ENCODE results near the gene REEP1.
"Not testable (repeated sequence)": the region's sequence is repeated elsewhere in the genome, so short reads cannot be mapped to it uniquely, and the experiment has no call there.

The REEP1 gene

GRCh38 chr2:86347401-86347800 lies 10.0 kb upstream of the REEP1 start:
- DNase-seq (ENCODE audit: extremely low spot score) = no peak
- TF ChIP-seq NFRKB (IDR thresholded peaks at IDR 0.05) = no peak
- no peak for TF ChIP-seq TARDBP (IDR thresholded peaks at IDR 0.05)
- TF ChIP-seq ARNT (IDR thresholded peaks at IDR 0.05) = no peak
- no peak for TF ChIP-seq FOXK2 (IDR thresholded peaks at IDR 0.05)
- TF ChIP-seq SP1 (IDR thresholded peaks at IDR 0.05) = no peak
- TF ChIP-seq PKNOX1 (IDR thresholded peaks at IDR 0.05) = no peak
- no peak for TF ChIP-seq HDGF (IDR thresholded peaks at IDR 0.05; ENCODE audit: borderline replicate concordance)
- no peak for TF ChIP-seq LEF1 (IDR thresholded peaks at IDR 0.05; ENCODE audit: borderline replicate concordance)
- TF ChIP-seq CTBP1 (IDR thresholded peaks at IDR 0.05; ENCODE audit: borderline replicate concordance) = no peak
- TF ChIP-seq FOXA1 (IDR thresholded peaks at IDR 0.05) = no peak
- CTCF ChIA-PET = no interaction called here
- POLR2A ChIA-PET = no interaction called here

- DNase-seq (ENCODE audit: extremely low spot score); CTCF ChIA-PET; POLR2A ChIA-PET: not testable (repeated sequence)
These were observed 8.5 kb upstream of the REEP1 start for GRCh38 chr2:86345783-86346370.

GRCh38 chr2:86344404-86344803 lies 7.0 kb upstream of the REEP1 start:
- TF ChIP-seq CTBP1 (IDR thresholded peaks at IDR 0.05; ENCODE audit: borderline replicate concordance) (no peak), LEF1 (IDR thresholded peaks at IDR 0.05; ENCODE audit: borderline replicate concordance) (no peak), ELF4 (IDR thresholded peaks at IDR 0.05) (no peak), TARDBP (IDR thresholded peaks at IDR 0.05) (no peak), FOXK2 (IDR thresholded peaks at IDR 0.05) (no peak), FOXM1 (IDR thresholded peaks at IDR 0.05; ENCODE audit: borderline replicate concordance) (no peak), SP1 (IDR thresholded peaks at IDR 0.05) (no peak), SUZ12 (IDR thresholded peaks at IDR 0.05) (no peak), NFRKB (IDR thresholded peaks at IDR 0.05) (no peak), L3MBTL2 (conservative IDR thresholded peaks at IDR 0.05) (no peak), PKNOX1 (IDR thresholded peaks at IDR 0.05) (no peak), ZNF384 (IDR thresholded peaks at IDR 0.05) (no peak), FOXA1 (IDR thresholded peaks at IDR 0.05) (no peak), BHLHE40 (IDR thresholded peaks at IDR 0.05; ENCODE audit: borderline replicate concordance) (no peak)
- POLR2A ChIA-PET = no interaction called here
- DNase-seq (ENCODE audit: extremely low spot score) = no peak
- CTCF ChIA-PET = interaction anchor here (1.0 kb wide), 1 partner anchor 28 kb away, joined by 3 read pairs; no protein-coding TSS in a partner anchor

GRCh38 chr2:86342488-86342887 lies 5.1 kb upstream of the REEP1 start:
- CTCF ChIA-PET = no interaction called here
- TF ChIP-seq ARNT (IDR thresholded peaks at IDR 0.05) (no peak), HDGF (IDR thresholded peaks at IDR 0.05; ENCODE audit: borderline replicate concordance) (no peak), ELF4 (IDR thresholded peaks at IDR 0.05) (no peak)
- DNase-seq (ENCODE audit: extremely low spot score) = no peak
- POLR2A ChIA-PET = no interaction called here

GRCh38 chr2:86341470-86341869 lies 4.0 kb upstream of the REEP1 start:
- CTCF ChIA-PET = no interaction called here
- no peak for DNase-seq (ENCODE audit: extremely low spot score)
- TF ChIP-seq ELF4 (IDR thresholded peaks at IDR 0.05) (no peak), SP1 (IDR thresholded peaks at IDR 0.05) (no peak)
- POLR2A ChIA-PET = no interaction called here

GRCh38 chr2:86338778-86339295 lies 1.4 kb upstream of the REEP1 start:
- CTCF ChIA-PET = no interaction called here

GRCh38 chr2:86336675-86337243 lies 667 bp downstream of the REEP1 start:
- TF ChIP-seq ARNT (IDR thresholded peaks at IDR 0.05) (no peak), HDGF (IDR thresholded peaks at IDR 0.05; ENCODE audit: borderline replicate concordance) (no peak), SP1 (IDR thresholded peaks at IDR 0.05) (no peak), PKNOX1 (IDR thresholded peaks at IDR 0.05) (no peak), SUZ12 (IDR thresholded peaks at IDR 0.05) (no peak), LEF1 (IDR thresholded peaks at IDR 0.05; ENCODE audit: borderline replicate concordance) (no peak), ELF4 (IDR thresholded peaks at IDR 0.05) (no peak), TARDBP (IDR thresholded peaks at IDR 0.05) (no peak), L3MBTL2 (conservative IDR thresholded peaks at IDR 0.05) (no peak), ZNF384 (IDR thresholded peaks at IDR 0.05) (no peak), FOXK2 (IDR thresholded peaks at IDR 0.05) (no peak), BHLHE40 (IDR thresholded peaks at IDR 0.05; ENCODE audit: borderline replicate concordance) (no peak), NFRKB (IDR thresholded peaks at IDR 0.05) (no peak), CTBP1 (IDR thresholded peaks at IDR 0.05; ENCODE audit: borderline replicate concordance) (no peak), FOXM1 (IDR thresholded peaks at IDR 0.05; ENCODE audit: borderline replicate concordance) (no peak)
- ChIA-PET POLR2A (interaction anchor here (1.1 to 1.6 kb wide), 2 partner anchors 33 to 104 kb away, joined by 3 to 4 read pairs; partner anchors contain the start of gene KDM3A), CTCF (interaction anchor here (0.7 kb wide), 1 partner anchor 12 kb away, joined by 3 read pairs; no protein-coding TSS in a partner anchor)
- DNase-seq (ENCODE audit: extremely low spot score) = peak; percentile 13

More at GRCh38 chr2:86338778-86339295, 1.4 kb upstream of the REEP1 start:
- TF ChIP-seq LEF1 (IDR thresholded peaks at IDR 0.05; ENCODE audit: borderline replicate concordance) = no peak
- POLR2A ChIA-PET = interaction anchor here (1.4 kb wide), 1 partner anchor 11 kb away, joined by 6 read pairs; no protein-coding TSS in a partner anchor
- no peak for DNase-seq (ENCODE audit: extremely low spot score)

All from HEK293T (cell line).